ENCODE measurements around the gene ANO8. TPM values are rescaled to one million over a fixed set of nuclear protein-coding genes. Genes with fewer than 3 reads are reported as not detected.

ANO8 gene
- total and polyA plus RNA-seq, 8 donors, result 9.8 to 21.0 (median 12.2) TPM

GRCh38 chr19:17314007-17314593 is 20.6 kb downstream of the ANO8 start:
- H3K4me1 ChIP-seq, result peaks cover 10 to 44% of the 10 kb centered on the region in 2 donors
- no peak for ATAC-seq
- no peak for DNase-seq
- no peaks in the 10 kb centered on the region for H3K9me3 ChIP-seq
- TF ChIP-seq, protein P1, sequence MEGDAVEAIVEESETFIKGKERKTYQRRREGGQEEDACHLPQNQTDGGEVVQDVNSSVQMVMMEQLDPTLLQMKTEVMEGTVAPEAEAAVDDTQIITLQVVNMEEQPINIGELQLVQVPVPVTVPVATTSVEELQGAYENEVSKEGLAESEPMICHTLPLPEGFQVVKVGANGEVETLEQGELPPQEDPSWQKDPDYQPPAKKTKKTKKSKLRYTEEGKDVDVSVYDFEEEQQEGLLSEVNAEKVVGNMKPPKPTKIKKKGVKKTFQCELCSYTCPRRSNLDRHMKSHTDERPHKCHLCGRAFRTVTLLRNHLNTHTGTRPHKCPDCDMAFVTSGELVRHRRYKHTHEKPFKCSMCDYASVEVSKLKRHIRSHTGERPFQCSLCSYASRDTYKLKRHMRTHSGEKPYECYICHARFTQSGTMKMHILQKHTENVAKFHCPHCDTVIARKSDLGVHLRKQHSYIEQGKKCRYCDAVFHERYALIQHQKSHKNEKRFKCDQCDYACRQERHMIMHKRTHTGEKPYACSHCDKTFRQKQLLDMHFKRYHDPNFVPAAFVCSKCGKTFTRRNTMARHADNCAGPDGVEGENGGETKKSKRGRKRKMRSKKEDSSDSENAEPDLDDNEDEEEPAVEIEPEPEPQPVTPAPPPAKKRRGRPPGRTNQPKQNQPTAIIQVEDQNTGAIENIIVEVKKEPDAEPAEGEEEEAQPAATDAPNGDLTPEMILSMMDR (IDR thresholded peaks at IDR 0.05), result no peak
- H3K27ac ChIP-seq, result no peak overlapping the region
- no peak overlapping the region for H3K4me3 ChIP-seq
- H3K36me3 ChIP-seq, result peaks cover 0 to 58% of the 10 kb centered on the region in 2 donors
- H3K27me3 ChIP-seq, result no peaks in the 10 kb centered on the region
- intact Hi-C loops (cut with DNase I), result no loop called here

DNA sequence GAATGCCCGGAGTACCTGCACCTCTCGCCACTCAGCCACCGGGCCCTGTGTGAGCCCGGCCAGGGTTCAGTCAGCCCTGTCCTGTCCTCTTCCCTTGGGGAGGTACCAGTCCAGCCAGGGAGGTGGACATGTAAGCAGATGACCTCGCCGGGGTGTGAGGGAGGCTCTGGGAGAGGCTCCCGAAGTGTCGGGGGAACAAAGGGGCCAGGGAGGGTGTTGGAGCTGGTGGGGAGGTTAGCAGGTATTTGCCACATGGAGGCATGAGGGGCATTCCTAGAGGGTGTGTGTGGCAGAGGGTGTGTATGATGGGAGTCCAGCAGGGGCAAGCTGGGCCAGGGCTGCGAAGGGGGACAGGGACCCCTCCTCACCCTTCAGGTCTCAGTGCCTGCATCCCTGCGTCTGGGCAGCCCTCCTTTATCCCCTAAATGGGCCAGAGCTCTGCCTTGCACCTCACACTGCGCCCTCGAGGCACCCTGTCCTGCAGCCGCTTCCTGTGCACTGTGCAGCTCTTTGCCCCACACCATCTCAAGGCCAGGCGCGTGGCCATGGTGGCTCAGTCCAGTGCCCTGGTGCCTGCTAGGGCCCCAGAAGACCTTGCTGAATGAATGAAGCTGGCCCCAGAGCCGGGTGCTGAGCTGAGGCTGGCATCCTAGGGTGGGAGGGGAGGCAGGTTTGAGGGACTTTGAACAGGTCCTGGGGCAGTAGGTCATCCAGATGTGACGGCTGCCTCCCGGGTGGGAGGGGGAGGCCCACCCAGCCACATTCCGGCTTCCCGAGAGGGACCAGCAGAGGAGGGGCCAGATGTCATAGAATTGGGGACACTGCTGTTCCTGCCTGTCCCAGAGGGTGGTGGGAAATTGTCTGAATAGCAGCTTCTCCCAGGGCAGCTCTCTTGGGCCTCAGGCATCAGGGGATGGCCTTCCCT is 22.2 kb downstream of the ANO8 start:
- intact Hi-C loops (cut with DNase I), result no loop called here
- no peak overlapping the region for H3K27ac ChIP-seq
- ATAC-seq, result no peak

GRCh38 chr19:17311455-17312188 is 23.0 kb downstream of the ANO8 start:
- H3K27me3 ChIP-seq, result no peaks in the 10 kb centered on the region
- peak overlapping the region in 1 of 2 donors; percentile 18 for H3K27ac ChIP-seq
- intact Hi-C loops (cut with DNase I), result no loop called here
- H3K9me3 ChIP-seq, result no peaks in the 10 kb centered on the region
- TF ChIP-seq, protein P1 (IDR thresholded peaks at IDR 0.05), result no peak
- peaks cover 10 to 50% of the 10 kb centered on the region in 2 donors for H3K4me1 ChIP-seq
- H3K4me3 ChIP-seq, result no peak overlapping the region
- ATAC-seq, result peak; percentile 32
- no peak for DNase-seq
- peaks cover 0 to 42% of the 10 kb centered on the region in 2 donors for H3K36me3 ChIP-seq

More for the DNA sequence above, 22.2 kb downstream of the ANO8 start:
- TF ChIP-seq, protein P1 (IDR thresholded peaks at IDR 0.05), result no peak
- H3K9me3 ChIP-seq, result no peaks in the 10 kb centered on the region
- peaks cover 10 to 50% of the 10 kb centered on the region in 2 donors for H3K4me1 ChIP-seq
- DNase-seq, result no peak
- no peak overlapping the region for H3K4me3 ChIP-seq
- no peaks in the 10 kb centered on the region for H3K27me3 ChIP-seq
- peaks cover 0 to 47% of the 10 kb centered on the region in 2 donors for H3K36me3 ChIP-seq

- peak overlapping the region in 1 of 2 donors; percentile 78 for H3K27ac ChIP-seq
- intact Hi-C loops (cut with DNase I), result no loop called here
These were observed 24.6 kb downstream of the ANO8 start for GRCh38 chr19:17309965-17310461.

More at GRCh38 chr19:17309965-17310461, 24.6 kb downstream of the ANO8 start:
- H3K4me1 ChIP-seq, result peaks cover 19 to 61% of the 10 kb centered on the region in 2 donors
- TF ChIP-seq, protein P1 (IDR thresholded peaks at IDR 0.05), result no peak
- H3K4me3 ChIP-seq, result peak overlapping the region; percentile 82 to 86
- H3K36me3 ChIP-seq, result peaks cover 0 to 27% of the 10 kb centered on the region in 2 donors
- ATAC-seq (no peak), DNase-seq (no peak)
- no peaks in the 10 kb centered on the region for H3K27me3 ChIP-seq
- no peaks in the 10 kb centered on the region for H3K9me3 ChIP-seq
